ENCODE measurements around the gene ARHGAP26.
"Not testable (repeated sequence)": the region's sequence is repeated elsewhere in the genome, so short reads cannot be mapped to it uniquely, and the experiment has no call there.

The ARHGAP26 gene

DNA sequence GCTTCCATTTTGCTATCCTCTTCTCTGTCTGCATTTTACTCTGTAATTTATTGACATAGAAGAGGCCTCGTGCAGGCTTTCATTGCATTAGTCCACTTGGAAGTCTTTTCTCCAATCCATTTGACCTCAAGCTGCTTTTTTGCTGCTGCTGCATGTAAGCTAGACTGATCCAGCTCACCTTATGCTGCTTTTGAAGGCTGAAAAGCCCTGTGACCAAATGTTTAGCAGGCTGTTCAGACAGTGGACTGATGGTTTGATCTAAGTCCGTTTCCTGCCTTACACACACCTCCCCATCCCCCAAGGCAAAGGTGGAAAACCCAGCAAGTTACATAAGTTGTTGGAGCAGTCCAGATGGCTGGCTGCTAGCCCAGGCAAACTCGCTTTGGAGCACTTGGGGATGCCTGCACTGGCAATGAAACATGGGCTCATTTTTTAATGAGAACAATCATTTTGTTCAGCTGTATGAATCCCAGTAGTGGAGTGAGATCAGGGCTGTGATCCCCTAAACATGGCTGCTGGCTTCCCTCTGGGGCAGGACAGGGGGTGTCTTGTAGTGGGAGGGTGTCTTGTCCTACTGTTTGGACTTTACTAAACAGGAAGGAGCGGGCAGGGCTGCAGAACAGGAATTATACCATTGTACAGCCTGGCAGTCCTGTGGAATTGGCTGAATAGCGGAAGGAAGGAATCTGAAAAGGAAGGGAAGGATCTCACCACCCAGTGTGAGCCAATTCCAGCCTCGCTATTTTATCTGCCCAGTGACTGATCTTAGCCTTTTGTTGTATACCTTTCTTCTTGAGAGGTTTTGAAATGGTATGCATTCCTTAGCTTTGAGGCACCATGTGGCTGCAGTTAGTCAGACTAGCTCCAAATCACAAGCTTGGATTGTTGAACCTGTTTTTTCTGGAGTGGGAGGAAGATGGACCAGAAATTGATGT is 212.0 kb downstream of the ARHGAP26 start:
- TF ChIP-seq, protein P1, sequence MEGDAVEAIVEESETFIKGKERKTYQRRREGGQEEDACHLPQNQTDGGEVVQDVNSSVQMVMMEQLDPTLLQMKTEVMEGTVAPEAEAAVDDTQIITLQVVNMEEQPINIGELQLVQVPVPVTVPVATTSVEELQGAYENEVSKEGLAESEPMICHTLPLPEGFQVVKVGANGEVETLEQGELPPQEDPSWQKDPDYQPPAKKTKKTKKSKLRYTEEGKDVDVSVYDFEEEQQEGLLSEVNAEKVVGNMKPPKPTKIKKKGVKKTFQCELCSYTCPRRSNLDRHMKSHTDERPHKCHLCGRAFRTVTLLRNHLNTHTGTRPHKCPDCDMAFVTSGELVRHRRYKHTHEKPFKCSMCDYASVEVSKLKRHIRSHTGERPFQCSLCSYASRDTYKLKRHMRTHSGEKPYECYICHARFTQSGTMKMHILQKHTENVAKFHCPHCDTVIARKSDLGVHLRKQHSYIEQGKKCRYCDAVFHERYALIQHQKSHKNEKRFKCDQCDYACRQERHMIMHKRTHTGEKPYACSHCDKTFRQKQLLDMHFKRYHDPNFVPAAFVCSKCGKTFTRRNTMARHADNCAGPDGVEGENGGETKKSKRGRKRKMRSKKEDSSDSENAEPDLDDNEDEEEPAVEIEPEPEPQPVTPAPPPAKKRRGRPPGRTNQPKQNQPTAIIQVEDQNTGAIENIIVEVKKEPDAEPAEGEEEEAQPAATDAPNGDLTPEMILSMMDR (IDR thresholded peaks at IDR 0.05; ENCODE audit: insufficient read depth, low read depth, low read length, missing control alignments) = no peak
- no peak overlapping the region for H3K4me3 ChIP-seq (ENCODE audit: low read depth, low read length)
- DNase-seq (ENCODE audit: low read depth) = no peak

GRCh38 chr5:142982821-142983200 is 212.6 kb downstream of the ARHGAP26 start:
- no peak overlapping the region for H3K4me3 ChIP-seq (ENCODE audit: low read depth, low read length)
- DNase-seq (ENCODE audit: low read depth) = peak; percentile 41

DNA sequence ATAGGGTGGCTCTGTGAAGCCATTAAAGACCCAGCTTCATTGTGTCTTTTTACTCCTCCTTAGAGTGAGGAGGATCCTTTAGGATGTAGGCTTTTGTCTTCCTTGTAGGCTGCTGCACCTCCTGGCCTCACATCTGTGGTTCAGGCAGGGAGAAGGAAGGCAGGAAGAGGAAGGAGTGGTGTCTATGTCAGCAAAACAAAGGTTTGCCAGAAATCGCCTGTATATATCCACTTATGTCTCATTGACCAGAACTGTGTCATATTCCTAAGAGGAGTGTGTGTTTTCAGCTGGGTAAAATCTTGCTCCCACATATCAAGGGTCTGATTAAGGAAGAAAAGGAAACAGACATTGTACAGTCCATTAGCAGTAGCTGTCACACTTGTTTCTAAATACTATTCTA is 213.8 kb downstream of the ARHGAP26 start:
- TF ChIP-seq, protein P1 (IDR thresholded peaks at IDR 0.05; ENCODE audit: insufficient read depth, low read depth, low read length, missing control alignments) = no peak
- no peak for DNase-seq (ENCODE audit: low read depth)
- no peak overlapping the region for H3K4me3 ChIP-seq (ENCODE audit: low read depth, low read length)

More at GRCh38 chr5:142982821-142983200, 212.6 kb downstream of the ARHGAP26 start:
- TF ChIP-seq, protein P1 (IDR thresholded peaks at IDR 0.05; ENCODE audit: insufficient read depth, low read depth, low read length, missing control alignments) = peak; percentile 24

DNA sequence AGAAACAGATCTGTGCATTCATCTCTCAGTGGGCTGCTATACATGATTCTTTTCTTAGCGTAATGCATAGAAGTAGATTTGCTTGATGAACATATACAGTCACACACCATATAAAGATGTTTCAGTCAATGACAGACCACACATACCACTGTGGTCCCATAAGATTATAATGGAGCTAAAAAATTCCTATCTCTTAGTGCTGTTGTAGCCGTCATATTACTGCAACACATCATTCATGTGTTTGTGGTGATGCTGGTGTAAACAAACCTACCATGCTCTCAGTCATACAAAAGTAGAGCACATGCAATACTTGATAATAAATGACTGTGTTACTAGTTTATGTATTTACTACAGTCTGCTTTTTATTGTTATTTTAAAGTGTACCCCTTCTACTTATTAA is 214.3 kb downstream of the ARHGAP26 start:
- no peak for DNase-seq (ENCODE audit: low read depth)
- no peak overlapping the region for H3K4me3 ChIP-seq (ENCODE audit: low read depth, low read length)
- TF ChIP-seq, protein P1 (IDR thresholded peaks at IDR 0.05; ENCODE audit: insufficient read depth, low read depth, low read length, missing control alignments) = no peak

DNA sequence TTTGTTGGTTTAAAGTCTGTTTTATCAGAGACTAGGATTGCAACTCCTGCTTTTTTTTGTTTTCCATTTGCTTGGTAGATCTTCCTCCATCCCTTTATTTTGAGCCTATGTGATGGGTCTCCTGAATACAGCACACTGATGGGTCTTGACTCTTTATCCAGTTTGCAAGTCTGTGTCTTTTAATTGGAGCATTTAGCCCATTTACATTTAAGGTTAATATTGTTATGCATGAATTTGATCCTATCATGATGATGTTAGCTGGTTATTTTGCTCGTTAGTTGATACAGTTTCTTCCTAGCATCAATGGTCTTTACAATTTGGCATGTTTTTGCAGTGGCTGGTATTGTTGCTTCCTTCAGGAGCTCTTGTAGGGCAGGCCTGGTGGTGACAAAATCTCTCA is 219.1 kb downstream of the ARHGAP26 start:
- not testable (repeated sequence) for H3K4me3 ChIP-seq (ENCODE audit: low read depth, low read length); DNase-seq (ENCODE audit: low read depth)

DNA sequence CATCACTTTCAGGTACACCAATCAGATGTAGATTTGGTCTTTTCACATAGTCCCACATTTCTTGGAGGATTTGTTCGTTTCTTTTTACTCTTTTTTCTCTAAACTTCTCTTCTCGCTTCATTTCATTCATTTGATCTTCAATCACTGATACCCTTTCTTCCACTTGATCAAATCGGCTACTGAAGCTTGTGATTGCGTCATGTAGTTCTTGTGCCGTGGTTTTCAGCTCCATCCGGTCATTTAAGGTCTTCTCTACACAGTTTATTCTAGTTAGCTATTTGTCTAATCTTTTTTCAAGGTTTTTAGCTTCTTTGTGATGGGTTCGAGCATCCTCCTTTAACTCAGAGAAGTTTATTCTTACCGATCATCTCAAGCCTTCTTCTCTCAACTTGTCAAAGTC is 219.9 kb downstream of the ARHGAP26 start:
- not testable (repeated sequence) for H3K4me3 ChIP-seq (ENCODE audit: low read depth, low read length); DNase-seq (ENCODE audit: low read depth)

DNA sequence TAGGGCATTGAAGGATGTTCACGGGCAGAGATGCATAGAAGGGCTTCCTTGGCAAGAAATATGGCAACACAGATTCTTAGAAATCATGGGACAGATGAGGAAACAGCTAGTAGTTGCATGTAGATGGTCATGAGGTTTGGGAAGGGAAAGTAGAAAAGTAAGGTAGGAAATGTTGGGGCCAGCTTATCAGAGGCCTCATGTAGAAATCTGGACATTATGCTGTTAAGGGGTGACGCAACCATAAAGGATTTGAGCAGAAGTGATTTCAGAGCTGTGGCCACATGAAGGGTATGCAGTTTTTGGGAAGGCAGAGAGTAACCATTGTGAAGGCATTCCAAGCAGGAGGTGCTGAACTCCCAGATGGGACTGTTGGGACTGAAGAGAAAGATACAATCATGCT is 224.0 kb downstream of the ARHGAP26 start:
- TF ChIP-seq, protein P1 (IDR thresholded peaks at IDR 0.05; ENCODE audit: insufficient read depth, low read depth, low read length, missing control alignments) = no peak
- H3K4me3 ChIP-seq (ENCODE audit: low read depth, low read length) = no peak overlapping the region
- no peak for DNase-seq (ENCODE audit: low read depth)

DNA sequence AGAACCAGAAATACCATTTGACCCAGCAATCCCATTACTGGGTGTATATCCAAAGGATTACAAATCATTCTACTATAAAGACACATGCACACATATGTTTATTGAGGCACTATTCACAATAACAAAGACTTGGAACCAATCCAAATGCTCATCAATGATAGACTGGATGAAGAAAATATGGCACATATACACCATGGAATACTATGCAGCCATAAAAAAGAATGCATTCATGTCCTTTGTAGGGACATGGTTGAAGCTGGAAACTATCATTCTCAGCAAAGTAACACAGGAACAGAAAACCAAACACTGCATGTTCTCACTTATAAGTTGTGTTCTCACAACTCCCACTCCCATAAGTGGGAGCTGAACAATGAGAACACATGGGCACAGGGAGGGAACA is 225.4 kb downstream of the ARHGAP26 start:
- not testable (repeated sequence) for DNase-seq (ENCODE audit: low read depth); H3K4me3 ChIP-seq (ENCODE audit: low read depth, low read length)
